Measurements from ENCODE around the gene USF1. TPM values are rescaled to one million over a fixed set of nuclear protein-coding genes. Genes with fewer than 3 reads are reported as not detected.

The USF1 gene
- total RNA-seq, 1 donor from 2014 or later: 74.4 TPM

DNA sequence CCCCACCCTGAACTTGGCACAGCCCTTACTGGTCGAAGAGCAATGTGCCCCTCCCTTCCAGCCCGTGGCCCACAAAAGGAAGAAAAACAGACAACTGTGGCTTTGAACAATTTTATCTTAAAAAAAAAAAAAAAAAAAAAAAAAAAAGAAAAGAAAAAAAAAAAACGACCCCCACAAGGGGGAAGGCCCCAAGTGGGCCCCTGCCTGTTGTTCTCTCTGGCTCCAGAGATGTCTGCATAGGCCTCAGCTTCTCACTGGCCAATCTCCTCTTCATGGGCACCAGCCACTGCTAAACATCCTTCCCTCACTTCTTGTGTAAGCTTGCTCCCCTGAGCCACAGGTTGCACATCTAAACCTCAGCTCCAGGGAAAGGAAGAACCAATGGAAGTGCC is 6.6 kb downstream of the USF1 start:
- peaks cover 16% of the 10 kb centered on the region for H3K79me2 ChIP-seq (ENCODE audit: low read depth)
- Mint-ChIP-seq H3K9me3 (no peaks in the 10 kb centered on the region), H3K4me3 (peak overlapping the region; percentile 72), H3K4me1 (peaks cover 13% of the 10 kb centered on the region), H3K27me3 (ENCODE audit: insufficient read depth, low read depth) (peaks cover 2% of the 10 kb centered on the region), H3K27ac (no peak overlapping the region), H3K36me3 (peaks cover 25% of the 10 kb centered on the region)
- H3K4me1 ChIP-seq: peaks cover 18% of the 10 kb centered on the region
- TF ChIP-seq EZH2phosphoT487 (IDR thresholded peaks at IDR 0.05): no peak
- TF ChIP-seq, protein P1, sequence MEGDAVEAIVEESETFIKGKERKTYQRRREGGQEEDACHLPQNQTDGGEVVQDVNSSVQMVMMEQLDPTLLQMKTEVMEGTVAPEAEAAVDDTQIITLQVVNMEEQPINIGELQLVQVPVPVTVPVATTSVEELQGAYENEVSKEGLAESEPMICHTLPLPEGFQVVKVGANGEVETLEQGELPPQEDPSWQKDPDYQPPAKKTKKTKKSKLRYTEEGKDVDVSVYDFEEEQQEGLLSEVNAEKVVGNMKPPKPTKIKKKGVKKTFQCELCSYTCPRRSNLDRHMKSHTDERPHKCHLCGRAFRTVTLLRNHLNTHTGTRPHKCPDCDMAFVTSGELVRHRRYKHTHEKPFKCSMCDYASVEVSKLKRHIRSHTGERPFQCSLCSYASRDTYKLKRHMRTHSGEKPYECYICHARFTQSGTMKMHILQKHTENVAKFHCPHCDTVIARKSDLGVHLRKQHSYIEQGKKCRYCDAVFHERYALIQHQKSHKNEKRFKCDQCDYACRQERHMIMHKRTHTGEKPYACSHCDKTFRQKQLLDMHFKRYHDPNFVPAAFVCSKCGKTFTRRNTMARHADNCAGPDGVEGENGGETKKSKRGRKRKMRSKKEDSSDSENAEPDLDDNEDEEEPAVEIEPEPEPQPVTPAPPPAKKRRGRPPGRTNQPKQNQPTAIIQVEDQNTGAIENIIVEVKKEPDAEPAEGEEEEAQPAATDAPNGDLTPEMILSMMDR (IDR thresholded peaks at IDR 0.05): no peak
- TF ChIP-seq EZH2 (IDR thresholded peaks at IDR 0.05): no peak
- peaks cover 12% of the 10 kb centered on the region for H4K20me1 ChIP-seq (ENCODE audit: low read depth)
- H3K4me3 ChIP-seq: peak overlapping the region; percentile 84
- H3K27ac ChIP-seq: no peak overlapping the region
- H2AFZ ChIP-seq (replicated peaks): peak overlapping the region; percentile 74
- peaks cover 31% of the 10 kb centered on the region for H3F3A ChIP-seq (ENCODE audit: low read depth)
- H3K9me3 ChIP-seq (ENCODE audit: low read depth): no peaks in the 10 kb centered on the region
- no peak overlapping the region for H3K9ac ChIP-seq
- H3K4me2 ChIP-seq: peak overlapping the region; percentile 84
- no peaks in the 10 kb centered on the region for H3K36me3 ChIP-seq
- no peaks in the 10 kb centered on the region for H3K27me3 ChIP-seq
- DNase-seq (ENCODE audit: low spot score): no peak

DNA sequence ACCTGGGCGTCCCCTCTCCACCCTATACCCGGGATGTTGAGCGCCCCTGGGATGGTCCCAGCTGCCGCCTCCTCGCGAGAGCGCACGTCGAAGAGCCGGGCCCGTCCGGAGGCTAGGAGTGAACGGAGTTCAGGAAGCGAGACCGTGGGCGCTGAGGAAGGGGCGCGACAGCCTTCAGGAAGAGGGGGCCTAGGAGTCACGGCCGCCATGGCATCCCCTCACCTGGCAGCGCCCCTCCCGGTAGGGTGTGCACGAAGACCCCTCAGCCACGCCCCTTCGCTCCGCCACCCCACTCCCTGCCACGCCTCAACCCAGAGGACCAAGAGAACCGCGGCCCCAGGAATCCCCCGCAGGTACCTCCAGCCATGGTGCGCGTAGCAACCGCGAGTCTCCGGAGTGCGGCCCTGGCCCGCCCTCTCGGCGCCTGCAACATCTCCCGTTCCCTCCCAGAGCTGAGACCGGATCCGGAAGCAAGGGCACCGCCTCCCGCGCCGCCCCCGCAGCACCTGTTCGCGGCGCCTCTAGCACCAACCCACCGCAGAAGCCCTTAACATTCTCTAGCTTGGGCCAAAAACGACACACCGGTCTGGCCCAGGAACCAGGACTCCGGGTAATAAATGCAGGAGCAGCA is 7.1 kb downstream of the USF1 start, which contains the start of gene TSTD1:
TSTD1 (minus strand) TSS at position 442 of the 631 bp plus-strand sequence; CDS start at position 367, 75 bp downstream.
- no peaks in the 10 kb centered on the region for H3K36me3 ChIP-seq
- no peak within 1 kb of the TSS for H3K27ac ChIP-seq
- no peaks in the 10 kb centered on the region for H3K9me3 ChIP-seq (ENCODE audit: low read depth)
- Mint-ChIP-seq H3K9me3 (no peaks in the 10 kb centered on the region), H3K36me3 (peaks cover 25% of the 10 kb centered on the region), H3K27ac (no peak within 1 kb of the TSS), H3K4me3 (peak within 1 kb of the TSS; percentile 72), H3K27me3 (ENCODE audit: insufficient read depth, low read depth) (peaks cover 2% of the 10 kb centered on the region), H3K4me1 (peaks cover 11% of the 10 kb centered on the region)
- H3K4me1 ChIP-seq: peaks cover 15% of the 10 kb centered on the region
- peak; percentile 82 for DNase-seq (ENCODE audit: low spot score)
- no peaks in the 10 kb centered on the region for H3K27me3 ChIP-seq
- peak within 1 kb of the TSS; percentile 84 for H3K4me3 ChIP-seq
- peaks cover 11% of the 10 kb centered on the region for H3K79me2 ChIP-seq (ENCODE audit: low read depth)
- no peak within 1 kb of the TSS for H3K9ac ChIP-seq
- peaks cover 31% of the 10 kb centered on the region for H3F3A ChIP-seq (ENCODE audit: low read depth)
- peak within 1 kb of the TSS; percentile 84 for H3K4me2 ChIP-seq
- H2AFZ ChIP-seq (replicated peaks): peak within 1 kb of the TSS; percentile 74
- peaks cover 9% of the 10 kb centered on the region for H4K20me1 ChIP-seq (ENCODE audit: low read depth)
- TF ChIP-seq EZH2phosphoT487 (IDR thresholded peaks at IDR 0.05) (no peak), EZH2 (IDR thresholded peaks at IDR 0.05) (no peak)
- TF ChIP-seq, protein P1 (IDR thresholded peaks at IDR 0.05): no peak

DNA sequence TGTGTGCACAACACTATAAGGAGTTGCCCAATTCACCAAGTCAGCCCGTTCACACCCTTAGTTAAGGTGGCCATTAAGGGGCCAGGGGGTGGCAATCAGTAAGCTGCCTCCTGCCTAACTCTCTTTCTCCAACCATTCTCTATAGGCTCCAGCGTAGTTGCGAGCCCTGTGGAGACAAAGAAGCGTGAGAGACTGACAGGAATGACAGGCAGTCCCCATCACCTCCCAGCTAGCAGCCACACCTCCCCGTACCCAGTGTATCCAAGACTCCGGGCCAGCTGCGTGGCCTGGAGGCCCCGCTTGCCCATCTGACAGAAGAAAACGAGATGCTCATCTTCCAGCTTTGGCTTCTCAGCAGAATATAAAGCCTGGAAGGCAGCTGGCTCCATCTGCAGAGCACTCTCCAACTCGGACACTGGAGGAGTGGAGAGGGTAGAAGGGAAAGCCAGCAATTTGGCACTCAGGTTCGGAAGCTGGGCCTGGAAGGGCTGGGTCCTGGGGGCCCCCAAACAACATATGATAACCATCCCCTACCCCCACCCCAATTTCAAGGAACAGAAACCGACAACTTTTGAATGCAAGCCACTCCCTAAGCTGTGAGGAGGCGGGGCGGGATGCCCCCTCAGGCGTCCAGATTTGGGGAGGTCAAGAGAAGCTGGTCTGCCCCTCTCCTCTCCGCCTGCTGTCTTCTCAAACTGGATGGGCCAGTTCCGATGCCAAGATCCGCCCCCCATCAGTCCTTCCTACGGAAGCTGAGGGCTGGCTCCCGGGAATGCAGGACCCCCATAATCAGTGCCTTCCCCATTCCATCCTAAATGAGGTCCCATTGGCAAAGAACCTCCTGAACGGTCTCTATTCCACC is 7.9 kb downstream of the USF1 start:
- no peaks in the 10 kb centered on the region for H3K9me3 Mint-ChIP-seq
- H3K4me1 ChIP-seq: peaks cover 15% of the 10 kb centered on the region
- H3K36me3 ChIP-seq: no peaks in the 10 kb centered on the region
- H3K27me3 Mint-ChIP-seq (ENCODE audit: insufficient read depth, low read depth): peaks cover 2% of the 10 kb centered on the region
- peaks cover 31% of the 10 kb centered on the region for H3F3A ChIP-seq (ENCODE audit: low read depth)
- H3K4me2 ChIP-seq: peak overlapping the region; percentile 84
- H3K36me3 Mint-ChIP-seq: peaks cover 24% of the 10 kb centered on the region
- peaks cover 9% of the 10 kb centered on the region for H4K20me1 ChIP-seq (ENCODE audit: low read depth)
- DNase-seq (ENCODE audit: low spot score): peak; percentile 68
- no peak overlapping the region for H3K9ac ChIP-seq
- H2AFZ ChIP-seq (replicated peaks): peak overlapping the region; percentile 74
- H3K4me1 Mint-ChIP-seq: peaks cover 9% of the 10 kb centered on the region
- no peak overlapping the region for H3K27ac ChIP-seq
- no peak overlapping the region for H3K4me3 Mint-ChIP-seq
- H3K9me3 ChIP-seq (ENCODE audit: low read depth): no peaks in the 10 kb centered on the region
- peaks cover 4% of the 10 kb centered on the region for H3K79me2 ChIP-seq (ENCODE audit: low read depth)
- TF ChIP-seq, protein P1 (IDR thresholded peaks at IDR 0.05): no peak
- TF ChIP-seq EZH2 (IDR thresholded peaks at IDR 0.05): no peak
- TF ChIP-seq EZH2phosphoT487 (IDR thresholded peaks at IDR 0.05): no peak
- H3K27me3 ChIP-seq: no peaks in the 10 kb centered on the region
- H3K4me3 ChIP-seq: peak overlapping the region; percentile 84
- H3K27ac Mint-ChIP-seq: no peak overlapping the region

Data from neural progenitor cell (in vitro differentiated cells).